Skeletal muscle tissue (tissue), 4 donors: ENCODE data around the gene POLR2J. TPM values are rescaled to one million over a fixed set of nuclear protein-coding genes. Genes with fewer than 3 reads are reported as not detected.

Experiments used
- H3K27ac ChIP-seq: one replicate; pipeline ENCODE4 v1.7.0; 2013; ENCODE audit warnings: mild to moderate bottlenecking, low read depth, low read length, inconsistent platforms
- H3K27me3 ChIP-seq, 3 donors: one replicate each; pipeline ENCODE4 v1.7.0; 2013; ENCODE audit warnings: low read length in 3 of 3; ENCODE audit not compliant: control insufficient read depth in 3 of 3, insufficient read depth in 3 of 3
- H3K36me3 ChIP-seq, 3 donors: one replicate each; pipeline ENCODE4 v1.7.0; 2013; ENCODE audit warnings: low read length in 3 of 3; ENCODE audit not compliant: control insufficient read depth in 3 of 3, insufficient read depth in 3 of 3
- H3K4me1 ChIP-seq, 3 donors: one replicate each; pipeline ENCODE4 v1.7.0; 2013; ENCODE audit warnings: low read length in 3 of 3, mild to moderate bottlenecking in 3 of 3; ENCODE audit not compliant: control insufficient read depth in 3 of 3, insufficient read depth in 3 of 3
- H3K4me3 ChIP-seq, 3 donors: one replicate each; pipeline ENCODE4 v1.7.0; 2013; ENCODE audit warnings: low read length in 3 of 3
- H3K9ac ChIP-seq, 3 donors: one replicate each; pipeline ENCODE4 v1.7.0; 2013; ENCODE audit warnings: low read length in 3 of 3, mild to moderate bottlenecking in 3 of 3, moderate library complexity in 2 of 3, low read depth in 1 of 3
- H3K9me3 ChIP-seq, 3 donors: one replicate each; pipeline ENCODE4 v1.7.0; 2013; ENCODE audit warnings: low read length in 3 of 3; ENCODE audit not compliant: control insufficient read depth in 3 of 3
- total RNA-seq: library from RNA; depleted of rRNA; stranded (reverse); fragments of >200 nt; gene quantifications from one replicate; pipeline ENCODE4 v1.2.3, GENCODE V29; 2014
- donor health status: Osteomylitis.

POLR2J gene
- total RNA-seq, 1 donor from 2014 or later: 19.8 TPM

DNA sequence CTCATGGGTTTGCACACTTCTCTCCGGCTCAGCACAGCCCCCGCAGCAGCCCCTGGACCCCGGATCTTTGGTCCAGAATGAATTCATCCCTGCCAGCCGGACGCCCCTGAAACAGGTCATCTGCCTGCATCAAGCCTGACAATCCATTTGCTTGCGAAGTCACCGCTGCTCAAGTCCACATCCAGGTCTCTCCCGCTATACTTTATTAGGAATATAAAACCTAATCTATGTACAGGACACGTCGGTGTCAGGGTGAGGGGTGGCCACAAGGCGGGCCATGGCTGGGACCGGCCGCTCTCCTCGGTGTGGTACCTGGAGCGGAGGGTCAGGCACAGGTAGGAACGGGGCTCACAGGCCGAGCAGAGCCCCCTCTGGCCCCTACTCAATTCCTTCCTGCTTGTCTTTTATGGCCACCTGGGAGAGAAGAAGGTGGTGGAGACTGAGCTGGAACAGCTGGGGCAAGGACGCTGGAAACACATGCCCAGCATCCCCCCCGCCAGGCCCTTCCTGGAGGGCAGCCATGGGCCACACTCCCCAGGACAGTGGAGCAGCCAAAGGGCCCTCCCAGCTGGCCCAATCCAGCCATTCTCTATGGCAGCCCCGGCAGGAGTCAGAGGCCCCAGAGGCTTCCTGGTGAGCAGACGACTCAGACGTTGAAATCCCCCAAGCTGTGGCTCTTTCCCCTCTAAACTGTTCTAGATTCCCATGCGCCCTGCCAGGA lies 5.3 kb downstream of the POLR2J start:
- H3K4me1 ChIP-seq: peaks cover 0 to 13% (median 5%) of the 10 kb centered on the region in 3 donors
- no peak overlapping the region for H3K27ac ChIP-seq
- no peak overlapping the region for H3K4me3 ChIP-seq
- H3K27me3 ChIP-seq: no peaks in the 10 kb centered on the region
- peak overlapping the region in 2 of 3 donors; percentile 25 to 33 for H3K9ac ChIP-seq
- no peaks in the 10 kb centered on the region for H3K9me3 ChIP-seq
- peaks cover 8 to 18% (median 10%) of the 10 kb centered on the region in 3 donors for H3K36me3 ChIP-seq

DNA sequence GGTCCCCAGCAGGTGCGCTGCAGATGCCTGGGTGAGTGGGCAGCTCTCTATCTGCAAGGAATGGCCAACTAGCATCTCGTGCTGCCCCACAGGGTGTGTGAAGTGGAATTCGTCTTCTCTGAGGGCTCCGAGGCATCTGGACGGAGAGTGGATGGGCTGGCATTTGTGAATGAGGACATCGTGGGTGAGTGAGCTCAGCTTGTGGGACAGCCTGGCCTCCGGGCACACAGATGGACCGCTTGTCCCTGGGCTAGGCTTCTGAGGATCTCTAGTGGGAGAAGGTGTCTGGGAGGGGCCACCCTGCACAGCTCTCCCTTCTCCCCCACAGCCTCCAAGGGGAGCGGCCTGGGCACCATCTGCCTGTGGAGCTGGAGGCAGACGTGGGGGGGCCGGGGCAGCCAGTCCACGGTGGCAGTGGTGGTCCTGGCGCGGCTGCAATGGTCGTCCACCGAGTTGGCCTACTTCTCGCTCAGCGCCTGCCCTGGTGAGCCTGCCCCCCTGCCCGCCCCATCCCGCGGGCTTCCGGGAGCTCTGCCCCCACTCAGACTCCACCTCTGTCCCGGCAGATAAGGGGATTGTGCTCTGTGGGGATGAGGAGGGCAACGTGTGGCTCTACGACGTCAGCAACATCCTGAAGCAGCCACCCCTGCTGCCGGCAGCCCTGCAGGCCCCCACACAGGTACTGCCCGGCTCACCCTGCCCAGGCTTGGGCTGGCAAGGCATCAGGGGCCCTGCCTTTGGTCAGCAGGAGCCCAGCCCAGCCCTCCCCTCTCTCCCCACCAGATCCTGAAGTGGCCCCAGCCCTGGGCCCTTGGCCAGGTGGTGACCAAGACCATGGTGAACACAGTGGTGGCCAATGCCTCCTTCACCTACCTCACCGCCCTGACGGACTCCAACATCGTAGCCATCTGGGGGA lies 6.3 kb downstream of the POLR2J start:
- Histone ChIP-seq H3K4me1 (peaks cover 0 to 13% (median 5%) of the 10 kb centered on the region in 3 donors), H3K9me3 (no peaks in the 10 kb centered on the region), H3K9ac (no peak overlapping the region), H3K4me3 (no peak overlapping the region), H3K36me3 (peaks cover 12 to 18% (median 12%) of the 10 kb centered on the region in 3 donors), H3K27ac (no peak overlapping the region), H3K27me3 (no peaks in the 10 kb centered on the region)

DNA sequence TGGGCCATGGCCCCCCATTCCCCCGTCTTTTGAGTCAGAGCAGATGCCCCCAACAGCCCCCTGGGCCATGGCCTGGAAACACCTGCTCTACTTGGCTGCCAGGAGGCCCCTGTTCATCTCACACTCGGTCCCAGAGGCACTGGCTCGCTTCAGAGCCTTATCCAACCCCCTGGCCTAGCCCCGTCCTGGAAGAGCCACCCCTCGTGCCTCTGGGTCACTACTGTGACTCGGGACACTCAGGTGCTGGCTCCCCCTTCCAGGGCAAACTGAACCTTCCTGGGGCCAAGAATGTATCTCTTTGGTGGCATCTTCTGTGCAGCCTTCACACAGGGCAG lies 7.0 kb downstream of the POLR2J start:
- Histone ChIP-seq H3K9me3 (no peaks in the 10 kb centered on the region), H3K4me1 (peaks cover 0 to 13% (median 5%) of the 10 kb centered on the region in 3 donors), H3K4me3 (no peak overlapping the region), H3K9ac (no peak overlapping the region), H3K27me3 (no peaks in the 10 kb centered on the region), H3K27ac (no peak overlapping the region), H3K36me3 (peaks cover 12 to 18% (median 14%) of the 10 kb centered on the region in 3 donors)

GRCh38 chr7:102469972-102470825 lies 8.5 kb downstream of the POLR2J start:
- Histone ChIP-seq H3K36me3 (peaks cover 12 to 18% (median 14%) of the 10 kb centered on the region in 3 donors), H3K27me3 (no peaks in the 10 kb centered on the region), H3K4me1 (peaks cover 6 to 22% (median 13%) of the 10 kb centered on the region in 3 donors), H3K9ac (peak overlapping the region in 1 of 3 donors; percentile 33), H3K4me3 (no peak overlapping the region), H3K9me3 (no peaks in the 10 kb centered on the region), H3K27ac (no peak overlapping the region)

DNA sequence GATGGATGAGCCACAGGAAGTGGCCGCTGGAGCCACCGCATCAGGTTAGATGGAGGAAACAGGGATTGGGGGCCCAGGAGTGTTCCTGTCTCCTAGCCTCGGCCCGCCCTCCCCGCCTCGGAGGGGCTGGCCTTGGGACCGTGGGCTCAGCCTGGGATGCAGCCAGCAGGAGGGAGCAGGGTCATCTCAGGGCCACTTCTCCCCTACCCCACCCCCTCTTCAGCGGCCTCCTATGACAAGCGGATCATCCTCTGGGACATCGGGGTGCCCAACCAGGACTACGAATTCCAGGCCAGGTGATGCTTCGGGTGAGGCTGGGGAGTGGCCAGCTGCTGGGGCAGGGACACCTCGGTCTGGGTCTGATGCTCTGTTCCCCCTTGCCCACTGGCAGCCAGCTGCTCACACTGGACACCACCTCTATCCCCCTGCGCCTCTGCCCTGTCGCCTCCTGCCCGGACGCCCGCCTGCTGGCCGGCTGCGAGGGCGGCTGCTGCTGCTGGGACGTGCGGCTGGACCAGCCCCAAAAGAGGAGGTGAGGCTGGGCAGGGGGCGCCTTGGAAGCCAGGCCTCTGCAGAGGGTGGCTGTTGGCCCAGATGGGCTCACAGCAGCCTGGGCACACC lies 9.3 kb downstream of the POLR2J start:
- no peak overlapping the region for H3K4me3 ChIP-seq
- no peak overlapping the region for H3K9ac ChIP-seq
- H3K9me3 ChIP-seq: no peaks in the 10 kb centered on the region
- H3K27me3 ChIP-seq: no peaks in the 10 kb centered on the region
- H3K27ac ChIP-seq: no peak overlapping the region
- peaks cover 7 to 26% (median 13%) of the 10 kb centered on the region in 3 donors for H3K4me1 ChIP-seq
- H3K36me3 ChIP-seq: peaks cover 12 to 18% (median 14%) of the 10 kb centered on the region in 3 donors

DNA sequence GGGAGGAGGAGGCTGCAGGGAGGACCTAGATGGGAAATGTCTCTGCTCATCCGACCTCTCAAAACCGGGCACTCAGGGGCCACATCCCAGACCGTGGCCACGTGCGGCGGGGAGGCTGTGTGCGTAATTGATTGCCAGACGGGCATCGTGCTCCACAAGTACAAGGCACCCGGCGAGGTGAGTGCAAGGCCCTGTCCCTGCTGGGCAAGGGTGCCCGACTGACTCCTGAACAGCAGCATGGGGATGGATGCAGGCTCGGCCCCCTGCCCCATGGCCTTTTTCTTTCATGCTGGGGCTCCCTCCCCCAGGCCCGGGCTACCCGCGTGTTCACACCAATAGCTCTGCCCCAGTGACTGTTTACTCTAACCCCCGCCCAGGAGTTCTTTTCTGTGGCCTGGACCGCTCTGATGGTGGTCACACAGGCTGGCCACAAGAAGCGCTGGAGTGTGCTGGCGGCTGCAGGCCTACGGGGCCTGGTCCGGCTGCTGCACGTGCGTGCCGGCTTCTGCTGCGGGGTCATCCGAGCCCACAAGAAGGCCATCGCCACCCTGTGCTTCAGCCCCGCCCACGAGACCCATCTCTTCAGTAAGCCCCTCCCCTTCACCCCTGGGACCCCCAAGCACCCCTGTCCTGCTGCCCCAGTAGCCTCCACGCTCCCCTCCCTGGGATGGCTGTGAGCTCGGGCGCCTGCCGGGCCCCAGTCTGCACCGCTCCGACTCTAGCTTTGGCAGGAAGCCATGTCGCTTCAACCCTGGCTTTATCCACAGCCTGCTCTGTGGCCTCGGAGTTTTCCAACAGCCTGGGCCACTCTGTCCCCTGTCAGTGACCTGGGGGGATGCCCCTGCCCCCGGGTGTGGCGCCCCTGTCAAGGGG lies 10.0 kb downstream of the POLR2J start:
- Histone ChIP-seq H3K9ac (no peak overlapping the region), H3K4me1 (peaks cover 14 to 32% (median 18%) of the 10 kb centered on the region in 3 donors), H3K27ac (no peak overlapping the region), H3K27me3 (no peaks in the 10 kb centered on the region), H3K36me3 (peaks cover 12 to 18% (median 14%) of the 10 kb centered on the region in 3 donors), H3K9me3 (no peaks in the 10 kb centered on the region), H3K4me3 (no peak overlapping the region)

DNA sequence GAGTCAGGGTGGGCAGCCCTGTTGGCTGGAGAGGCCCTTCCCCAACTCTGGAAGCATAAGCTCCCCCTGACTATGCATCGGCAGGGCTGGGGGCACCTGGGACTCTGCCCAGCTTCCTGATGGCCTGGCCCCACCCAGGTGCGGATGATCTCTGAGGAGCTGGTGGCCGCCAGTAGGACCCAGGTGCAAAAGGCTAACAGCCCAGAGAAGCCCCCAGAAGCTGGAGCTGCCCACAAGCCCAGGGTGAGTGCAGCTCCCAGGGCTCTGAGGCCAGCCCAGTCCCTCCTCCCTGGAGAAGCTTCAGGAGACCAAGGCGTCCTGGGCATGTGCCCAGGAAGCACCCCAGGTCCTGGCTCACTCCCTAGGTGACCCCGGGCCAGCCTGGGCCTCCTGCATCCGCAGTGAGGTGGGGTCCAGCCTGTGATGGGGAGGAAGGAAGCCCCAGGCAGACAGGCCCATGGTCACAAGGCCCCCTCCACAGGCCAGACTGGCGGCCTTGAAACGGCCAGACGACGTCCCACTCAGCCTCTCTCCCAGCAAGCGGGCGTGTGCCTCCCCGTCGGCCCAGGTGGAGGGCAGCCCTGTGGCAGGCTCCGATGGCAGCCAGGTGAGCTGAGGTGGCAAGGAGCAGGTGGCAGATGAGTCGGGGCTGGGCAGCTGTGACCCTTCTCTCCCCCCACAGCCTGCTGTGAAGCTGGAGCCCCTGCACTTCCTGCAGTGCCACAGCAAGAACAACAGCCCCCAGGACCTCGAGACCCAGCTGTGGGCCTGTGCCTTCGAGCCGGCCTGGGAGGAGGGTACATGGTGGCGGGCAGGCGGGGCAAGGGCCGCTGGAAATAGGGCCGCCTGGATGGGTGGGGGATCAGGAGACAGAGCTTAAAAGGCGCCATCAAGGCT lies 10.9 kb downstream of the POLR2J start:
- peaks cover 19 to 32% (median 21%) of the 10 kb centered on the region in 3 donors for H3K4me1 ChIP-seq
- no peak overlapping the region for H3K4me3 ChIP-seq
- peaks cover 9 to 14% (median 10%) of the 10 kb centered on the region in 3 donors for H3K36me3 ChIP-seq

GRCh38 chr7:102466097-102466496 lies 12.6 kb downstream of the POLR2J start:
- peak overlapping the region in 2 of 3 donors; percentile 98 to 99 for H3K4me3 ChIP-seq
- no peak overlapping the region for H3K27ac ChIP-seq
- peaks cover 0 to 7% (median 3%) of the 10 kb centered on the region in 3 donors for H3K36me3 ChIP-seq
- no peaks in the 10 kb centered on the region for H3K27me3 ChIP-seq
- H3K9ac ChIP-seq: peak overlapping the region in 2 of 3 donors; percentile 61 to 96
- H3K9me3 ChIP-seq: no peaks in the 10 kb centered on the region
- peaks cover 20 to 32% (median 21%) of the 10 kb centered on the region in 3 donors for H3K4me1 ChIP-seq

More for the DNA sequence above, 10.9 kb downstream of the POLR2J start:
- Histone ChIP-seq H3K9me3 (no peaks in the 10 kb centered on the region), H3K9ac (no peak overlapping the region), H3K27me3 (no peaks in the 10 kb centered on the region), H3K27ac (no peak overlapping the region)
